Astrocyte of the cerebellum (primary cell): ENCODE data around the gene RETSAT.

Source experiments
- DNase-seq: peaks from one replicate; pipeline ENCODE4 v3.0.0-alpha.2; 2011; ENCODE audit warnings: low read depth
- H3K4me3 ChIP-seq: 2 replicates; pipeline ENCODE4 v1.5.1; 2011; ENCODE audit warnings: mild to moderate bottlenecking, low read depth, low read length, moderate library complexity
- CTCF ChIP-seq: IDR thresholded peaks from 2 replicates; pipeline ENCODE4 v1.5.1; 2012; ENCODE audit warnings: low read length, low read depth, moderate library complexity, mild to moderate bottlenecking; ENCODE audit errors: missing control alignments
- in situ Hi-C: cut with HindIII; loops from 2 replicates; pipeline ENCODE4 v1.10.0; 2017; ENCODE audit warnings: low sequenced_read_pairs

The RETSAT gene

DNA sequence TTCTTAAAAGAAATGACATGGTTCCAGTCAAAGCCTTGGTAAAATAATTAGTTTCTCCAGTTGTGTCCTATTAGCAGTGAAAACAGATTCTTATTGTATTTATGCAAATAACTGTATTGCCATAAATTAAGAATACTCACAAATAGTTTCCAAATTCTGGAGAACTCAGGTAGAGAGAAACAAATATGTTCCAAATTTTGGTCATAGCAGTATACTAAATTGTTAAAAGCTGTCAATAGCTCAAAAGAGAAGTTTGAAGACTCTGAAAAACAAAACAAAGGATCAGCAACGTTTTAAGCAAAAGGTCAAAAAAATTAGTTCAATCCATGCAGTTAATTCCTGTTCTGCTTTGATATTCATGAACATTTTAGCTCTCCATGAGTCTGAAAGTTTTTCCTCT is 25.7 kb upstream of the RETSAT start:
- no peak for TF ChIP-seq CTCF
- no peak overlapping the region for H3K4me3 ChIP-seq
- no peak for DNase-seq
- in situ Hi-C loops = no loop called here

DNA sequence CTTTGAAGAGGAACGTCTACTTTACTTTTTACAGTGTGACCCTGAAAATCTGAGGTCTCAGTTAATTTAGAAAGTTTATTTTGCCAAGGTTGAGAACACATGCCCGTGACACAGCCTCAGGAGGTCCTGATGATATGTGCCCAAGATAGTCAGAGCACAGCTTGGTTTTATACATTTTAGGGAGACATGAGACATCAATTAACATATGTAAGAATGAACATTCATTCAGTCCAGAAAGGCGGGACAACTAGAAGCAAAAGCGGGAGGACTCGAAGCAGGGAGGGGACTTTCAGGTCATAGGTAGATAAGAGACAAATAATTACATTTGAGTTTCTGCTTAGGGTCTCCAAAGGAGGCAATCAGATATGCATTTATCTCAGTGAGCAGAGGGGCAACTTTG is 23.9 kb upstream of the RETSAT start:
- no peak for TF ChIP-seq CTCF
- H3K4me3 ChIP-seq = no peak overlapping the region
- no peak for DNase-seq
- in situ Hi-C loops = no loop called here

DNA sequence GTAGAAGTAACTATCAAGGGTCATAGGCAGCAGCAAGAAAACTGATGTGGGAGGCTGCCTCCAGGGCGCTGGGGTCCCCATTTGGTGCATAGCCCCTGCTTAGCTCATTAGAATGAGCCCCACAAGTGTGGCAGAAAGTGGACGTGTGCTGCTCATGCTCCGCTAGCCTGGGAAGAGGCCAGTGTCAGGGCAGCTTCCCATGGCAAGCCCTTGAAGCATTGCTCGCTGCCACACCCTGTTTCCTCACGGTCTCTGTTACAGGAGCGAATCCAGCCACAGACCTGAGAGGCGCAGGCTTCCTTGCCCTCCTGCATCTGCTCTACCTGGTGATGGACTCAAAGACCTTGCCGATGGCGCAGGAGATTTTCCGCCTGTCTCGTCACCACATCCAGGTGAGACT is 22.8 kb upstream of the RETSAT start:
- in situ Hi-C loops = no loop called here

GRCh38 chr2:85376291-85377065 is 22.1 kb upstream of the RETSAT start:
- in situ Hi-C loops = no loop called here
- DNase-seq = no peak
- no peak overlapping the region for H3K4me3 ChIP-seq
- no peak for TF ChIP-seq CTCF

More for the DNA sequence above, 22.8 kb upstream of the RETSAT start:
- DNase-seq = no peak
- no peak for TF ChIP-seq CTCF
- H3K4me3 ChIP-seq = no peak overlapping the region

DNA sequence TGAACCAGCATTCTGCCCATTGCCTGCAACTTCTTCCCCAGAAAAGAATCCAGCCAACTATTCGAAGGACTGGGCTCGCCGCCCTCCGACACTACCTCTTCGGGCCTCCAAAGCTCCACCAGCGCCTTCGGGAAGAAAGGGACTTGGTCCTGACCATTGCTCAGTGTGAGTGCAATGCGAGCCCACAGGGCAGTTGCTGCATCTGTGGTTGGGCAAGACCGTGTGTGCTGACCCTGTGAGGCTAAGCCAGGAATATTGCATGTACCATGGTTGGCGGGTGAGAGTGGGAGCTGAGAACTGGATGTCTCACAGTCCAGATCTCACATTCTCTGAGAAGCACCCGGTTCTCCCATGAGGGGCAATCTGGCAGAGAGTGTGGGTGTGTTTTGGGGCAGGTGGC is 16.7 kb upstream of the RETSAT start:
- H3K4me3 ChIP-seq = no peak overlapping the region
- DNase-seq = no peak
- in situ Hi-C loops = no loop called here
- TF ChIP-seq CTCF = no peak

GRCh38 chr2:85369500-85369899 is 15.2 kb upstream of the RETSAT start:
- no peak for TF ChIP-seq CTCF
- in situ Hi-C loops = no loop called here
- no peak overlapping the region for H3K4me3 ChIP-seq
- no peak for DNase-seq
